GM18507 (cell line): ENCODE results near the gene LRRC26.
A peak's percentile ranks its signal among the peaks of the same experiment; 100 is the strongest.

Experiments used
- DNase-seq: peaks from one replicate; pipeline ENCODE4 v3.0.0; 2011; ENCODE audit warnings: low read depth; ENCODE audit not compliant: insufficient read length; ENCODE audit errors: extremely low spot score
- FAIRE-seq: peaks from 2 replicates; lab custom pipeline; 2011; peaks lifted over from hg19 to GRCh38; lab: Jason Lieb, UNC

Gene LRRC26

DNA sequence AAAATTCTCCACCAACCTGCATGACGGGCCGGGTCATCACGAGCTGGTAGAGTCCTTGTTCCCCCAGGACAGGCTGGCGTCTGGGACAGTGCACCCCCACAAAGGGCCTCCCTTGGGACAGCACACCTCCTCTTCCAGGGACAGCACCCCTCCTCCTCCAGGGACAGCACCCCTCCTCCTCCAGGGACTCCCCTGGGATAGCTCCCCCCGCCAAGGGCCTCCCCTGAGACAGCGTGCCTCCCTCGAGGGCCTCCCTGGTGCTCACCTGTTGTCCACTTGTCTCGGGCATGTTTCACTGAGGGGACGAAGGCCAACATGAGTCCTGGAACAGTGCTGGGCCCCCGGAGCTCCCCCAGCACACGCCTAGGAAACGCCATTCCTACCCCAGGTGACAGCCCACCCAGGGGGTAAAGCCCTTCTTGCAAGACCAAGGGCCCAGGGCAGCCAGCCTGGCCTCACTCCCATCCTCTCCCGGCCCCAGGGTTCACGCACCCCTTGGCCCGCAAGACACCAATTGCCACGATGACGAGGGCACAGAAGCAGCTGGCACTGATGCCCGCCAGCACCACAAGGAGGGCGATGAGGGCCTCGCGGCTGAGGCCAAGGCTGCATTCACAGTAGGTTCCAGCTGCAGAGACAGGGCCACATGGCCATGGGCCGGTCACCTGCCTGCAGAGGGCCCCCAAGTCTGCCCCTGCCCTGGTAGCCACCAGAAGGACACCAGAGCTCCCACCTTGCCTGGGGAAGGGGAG is 1.5 kb upstream of the LRRC26 start:
- no peak for DNase-seq
- no peak for FAIRE-seq

GRCh38 chr9:137170486-137171148 is 766 bp upstream of the LRRC26 start:
- DNase-seq (no peak), FAIRE-seq (no peak)

- peak; percentile 47 for DNase-seq
- FAIRE-seq, result peak; percentile 5
Measured at GRCh38 chr9:137168904-137169856, 671 bp downstream of the LRRC26 start.

- DNase-seq (no peak), FAIRE-seq (no peak)
Measured at GRCh38 chr9:137168573-137168903, 1.3 kb downstream of the LRRC26 start.

DNA sequence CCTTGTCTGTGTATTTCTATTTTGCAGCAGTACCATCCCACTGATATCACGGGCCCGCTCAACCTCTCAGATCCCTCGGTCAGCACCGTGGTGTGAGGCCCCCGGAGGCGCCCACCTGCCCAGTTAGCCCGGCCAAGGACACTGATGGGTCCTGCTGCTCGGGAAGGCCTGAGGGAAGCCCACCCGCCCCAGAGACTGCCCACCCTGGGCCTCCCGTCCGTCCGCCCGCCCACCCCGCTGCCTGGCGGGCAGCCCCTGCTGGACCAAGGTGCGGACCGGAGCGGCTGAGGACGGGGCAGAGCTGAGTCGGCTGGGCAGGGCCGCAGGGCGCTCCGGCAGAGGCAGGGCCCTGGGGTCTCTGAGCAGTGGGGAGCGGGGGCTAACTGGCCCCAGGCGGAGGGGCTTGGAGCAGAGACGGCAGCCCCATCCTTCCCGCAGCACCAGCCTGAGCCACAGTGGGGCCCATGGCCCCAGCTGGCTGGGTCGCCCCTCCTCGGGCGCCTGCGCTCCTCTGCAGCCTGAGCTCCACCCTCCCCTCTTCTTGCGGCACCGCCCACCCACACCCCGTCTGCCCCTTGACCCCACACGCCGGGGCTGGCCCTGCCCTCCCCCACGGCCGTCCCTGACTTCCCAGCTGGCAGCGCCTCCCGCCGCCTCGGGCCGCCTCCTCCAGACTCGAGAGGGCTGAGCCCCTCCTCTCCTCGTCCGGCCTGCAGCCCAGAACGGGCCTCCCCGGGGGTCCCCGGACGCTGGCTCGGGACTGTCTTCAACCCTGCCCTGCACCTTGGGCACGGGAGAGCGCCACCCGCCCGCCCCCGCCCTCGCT is 1.9 kb downstream of the LRRC26 start:
- DNase-seq, result no peak
- no peak for FAIRE-seq

DNA sequence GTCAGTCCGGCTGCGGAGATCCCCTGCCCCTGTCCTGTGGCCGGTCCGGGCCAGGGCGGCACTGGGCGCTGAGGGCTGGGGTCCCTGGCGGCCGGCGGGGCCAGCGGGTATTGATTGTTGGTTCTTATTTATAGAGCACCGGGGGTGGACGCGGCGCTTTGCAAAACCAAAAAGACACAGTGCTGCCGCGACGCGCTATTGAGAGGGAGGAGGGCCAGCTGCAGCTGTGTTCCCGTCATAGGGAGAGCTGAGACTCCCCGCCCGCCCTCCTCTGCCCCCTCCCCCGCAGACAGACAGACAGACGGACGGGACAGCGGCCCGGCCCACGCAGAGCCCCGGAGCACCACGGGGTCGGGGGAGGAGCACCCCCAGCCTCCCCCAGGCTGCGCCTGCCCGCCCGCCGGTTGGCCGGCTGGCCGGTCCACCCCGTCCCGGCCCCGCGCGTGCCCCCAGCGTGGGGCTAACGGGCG is 2.5 kb downstream of the LRRC26 start:
- FAIRE-seq (no peak), DNase-seq (no peak)

DNA sequence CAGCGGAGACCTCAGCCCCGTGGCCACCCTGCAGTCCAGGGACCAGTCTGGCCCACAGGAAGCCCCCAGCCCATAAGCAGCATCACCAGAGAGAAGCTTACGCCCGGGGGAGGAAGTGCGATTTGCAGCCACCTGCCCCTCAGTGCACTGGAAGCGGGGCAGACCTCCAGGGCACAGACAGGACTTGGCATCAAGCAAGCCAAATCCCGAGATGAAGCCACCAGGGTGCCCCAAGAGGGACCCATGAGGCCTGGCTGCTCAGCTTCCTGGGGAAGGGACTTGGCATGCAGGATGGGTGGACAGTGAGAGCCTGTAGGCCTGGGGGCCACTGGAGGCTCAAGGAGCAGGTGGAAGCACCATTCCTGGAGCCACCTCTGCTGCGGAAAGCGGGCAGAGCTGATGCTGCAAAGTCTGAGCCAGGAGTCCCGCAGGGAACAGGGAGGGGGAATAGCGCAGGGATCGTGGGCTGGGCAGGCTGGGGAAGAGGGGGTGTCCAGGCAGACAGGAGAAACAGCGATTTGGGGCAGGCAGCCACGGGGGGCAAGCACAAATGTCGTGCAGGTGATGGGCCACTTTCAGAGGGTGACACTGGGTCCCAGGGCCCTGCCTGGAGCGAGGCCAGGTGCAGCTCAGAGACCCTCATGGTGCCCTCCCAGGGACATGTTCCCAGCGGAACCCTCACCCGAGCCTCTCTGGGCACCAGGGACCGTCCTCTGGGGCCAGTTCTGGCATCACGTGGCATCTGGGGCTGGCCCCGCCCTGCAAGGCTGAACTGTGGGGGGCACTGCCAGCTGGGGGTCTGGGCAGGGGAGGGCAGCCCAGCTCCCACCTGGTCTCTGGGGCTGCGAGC is 3.2 kb downstream of the LRRC26 start:
- DNase-seq, result no peak
- no peak for FAIRE-seq

GRCh38 chr9:137165250-137165836 is 4.5 kb downstream of the LRRC26 start:
- FAIRE-seq (no peak), DNase-seq (no peak)

- FAIRE-seq (no peak), DNase-seq (no peak)
Measured at GRCh38 chr9:137164370-137165249, 5.2 kb downstream of the LRRC26 start.

DNA sequence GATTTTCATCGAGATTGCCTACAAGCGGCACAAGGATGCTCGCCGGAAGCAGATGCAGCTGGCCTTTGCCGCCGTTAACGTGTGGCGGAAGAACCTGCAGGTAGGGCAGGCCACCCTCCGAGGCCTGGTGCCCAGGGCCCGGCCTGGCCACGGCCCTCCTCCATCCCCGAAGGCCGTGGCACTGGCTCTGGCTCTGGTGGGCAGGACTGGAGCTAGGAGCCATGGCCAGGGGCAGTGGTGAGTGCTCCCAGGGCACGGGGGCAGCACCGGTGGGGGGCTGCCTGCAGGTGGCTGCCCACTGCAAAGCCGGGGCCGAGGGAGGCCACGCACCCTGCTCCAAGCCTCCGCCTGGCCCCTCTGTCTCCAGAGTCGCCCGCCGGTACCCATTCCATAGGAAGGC is 6.0 kb downstream of the LRRC26 start:
- no peak for DNase-seq
- FAIRE-seq, result no peak

GRCh38 chr9:137163365-137163715 is 6.5 kb downstream of the LRRC26 start:
- no peak for FAIRE-seq

DNA sequence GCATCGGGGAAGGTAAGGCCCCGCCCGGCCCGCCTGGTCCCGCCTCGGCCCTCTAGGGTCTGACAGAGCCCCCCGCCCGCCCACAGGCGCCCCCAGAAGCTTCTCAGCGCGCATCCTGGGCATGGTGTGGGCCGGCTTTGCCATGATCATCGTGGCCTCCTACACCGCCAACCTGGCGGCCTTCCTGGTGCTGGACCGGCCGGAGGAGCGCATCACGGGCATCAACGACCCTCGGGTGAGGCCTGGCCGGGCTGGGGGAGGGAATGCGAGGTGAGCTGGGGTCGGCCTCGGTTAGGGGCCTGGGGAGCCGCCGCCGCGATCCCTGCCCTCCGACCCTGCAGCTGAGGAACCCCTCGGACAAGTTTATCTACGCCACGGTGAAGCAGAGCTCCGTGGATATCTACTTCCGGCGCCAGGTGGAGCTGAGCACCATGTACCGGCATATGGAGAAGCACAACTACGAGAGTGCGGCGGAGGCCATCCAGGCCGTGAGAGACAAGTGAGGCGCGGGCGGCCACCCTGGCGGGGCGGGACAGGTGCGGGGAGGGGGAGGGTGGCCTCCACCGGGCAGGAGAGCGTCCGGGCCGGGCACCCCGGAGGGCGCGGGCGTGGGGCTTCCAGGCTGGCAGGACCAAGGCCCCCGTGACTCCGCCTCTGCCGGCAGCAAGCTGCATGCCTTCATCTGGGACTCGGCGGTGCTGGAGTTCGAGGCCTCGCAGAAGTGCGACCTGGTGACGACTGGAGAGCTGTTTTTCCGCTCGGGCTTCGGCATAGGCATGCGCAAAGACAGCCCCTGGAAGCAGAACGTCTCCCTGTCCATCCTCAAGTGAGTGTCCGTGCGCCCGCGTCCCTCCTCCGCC is 7.1 kb downstream of the LRRC26 start:
- FAIRE-seq, result no peak

More at GRCh38 chr9:137163365-137163715, 6.5 kb downstream of the LRRC26 start:
- no peak for DNase-seq

GRCh38 chr9:137161558-137162486 is 8.0 kb downstream of the LRRC26 start:
- FAIRE-seq (no peak), DNase-seq (no peak)

More for the DNA sequence above, 7.1 kb downstream of the LRRC26 start:
- DNase-seq, result no peak

GRCh38 chr9:137160716-137161557 is 8.9 kb downstream of the LRRC26 start:
- DNase-seq (no peak), FAIRE-seq (no peak)

DNA sequence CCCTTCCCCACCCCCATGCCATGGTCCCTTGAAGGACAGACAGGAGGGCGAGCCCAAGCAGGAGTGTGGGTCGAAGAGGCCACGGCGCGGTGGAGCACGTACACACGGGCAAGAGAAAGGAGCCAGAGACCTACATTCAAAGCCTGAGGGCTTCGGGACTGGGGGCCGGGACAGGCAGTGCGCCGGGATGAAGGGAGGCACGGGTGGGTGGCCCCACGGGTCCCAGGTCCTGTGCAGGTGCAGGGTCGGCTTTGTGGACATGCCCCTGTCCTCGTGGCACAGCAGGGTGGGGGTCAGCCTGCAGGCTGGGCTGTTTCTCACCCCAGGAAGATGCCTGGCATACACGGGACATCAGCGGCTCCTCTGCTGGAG is 9.8 kb downstream of the LRRC26 start:
- FAIRE-seq (no peak), DNase-seq (no peak)
